Measurements from ENCODE around the gene MAVS. TPM values are rescaled to one million over a fixed set of nuclear protein-coding genes. Genes with fewer than 3 reads are reported as not detected.

MAVS gene
- total RNA-seq, 1 donor from 2014 or later, result 41.5 TPM

DNA sequence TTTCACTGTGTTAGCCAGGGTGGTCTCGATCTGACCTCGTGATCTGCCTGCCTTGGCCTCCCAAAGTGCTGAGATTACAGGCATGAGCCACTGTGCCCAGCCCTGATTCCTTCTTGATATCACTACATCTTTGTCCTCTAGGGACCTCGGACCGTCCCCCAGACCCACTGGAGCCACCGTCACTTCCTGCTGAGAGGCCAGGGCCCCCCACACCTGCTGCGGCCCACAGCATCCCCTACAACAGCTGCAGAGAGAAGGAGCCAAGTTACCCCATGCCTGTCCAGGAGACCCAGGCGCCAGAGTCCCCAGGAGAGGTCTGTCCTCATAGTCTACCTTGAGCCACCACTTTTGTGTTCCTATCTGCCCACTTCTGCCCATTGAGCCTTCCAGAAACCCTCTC, 14.6 kb downstream of the MAVS start:
- Histone ChIP-seq H3K27me3 (no peaks in the 10 kb centered on the region), H3K4me3 (no peak overlapping the region), H3K9me3 (no peaks in the 10 kb centered on the region), H3K27ac (no peak overlapping the region), H3K4me1 (no peaks in the 10 kb centered on the region), H3K36me3 (peaks cover 96% of the 10 kb centered on the region)
- DNase-seq, result no peak
- ATAC-seq, result no peak
- TF ChIP-seq, protein P1, sequence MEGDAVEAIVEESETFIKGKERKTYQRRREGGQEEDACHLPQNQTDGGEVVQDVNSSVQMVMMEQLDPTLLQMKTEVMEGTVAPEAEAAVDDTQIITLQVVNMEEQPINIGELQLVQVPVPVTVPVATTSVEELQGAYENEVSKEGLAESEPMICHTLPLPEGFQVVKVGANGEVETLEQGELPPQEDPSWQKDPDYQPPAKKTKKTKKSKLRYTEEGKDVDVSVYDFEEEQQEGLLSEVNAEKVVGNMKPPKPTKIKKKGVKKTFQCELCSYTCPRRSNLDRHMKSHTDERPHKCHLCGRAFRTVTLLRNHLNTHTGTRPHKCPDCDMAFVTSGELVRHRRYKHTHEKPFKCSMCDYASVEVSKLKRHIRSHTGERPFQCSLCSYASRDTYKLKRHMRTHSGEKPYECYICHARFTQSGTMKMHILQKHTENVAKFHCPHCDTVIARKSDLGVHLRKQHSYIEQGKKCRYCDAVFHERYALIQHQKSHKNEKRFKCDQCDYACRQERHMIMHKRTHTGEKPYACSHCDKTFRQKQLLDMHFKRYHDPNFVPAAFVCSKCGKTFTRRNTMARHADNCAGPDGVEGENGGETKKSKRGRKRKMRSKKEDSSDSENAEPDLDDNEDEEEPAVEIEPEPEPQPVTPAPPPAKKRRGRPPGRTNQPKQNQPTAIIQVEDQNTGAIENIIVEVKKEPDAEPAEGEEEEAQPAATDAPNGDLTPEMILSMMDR (IDR thresholded peaks at IDR 0.05), result no peak
- intact Hi-C loops (cut with DNase I), result no loop called here

- peaks cover 97% of the 10 kb centered on the region for H3K36me3 ChIP-seq
- TF ChIP-seq, protein P1 (IDR thresholded peaks at IDR 0.05), result no peak
- intact Hi-C loops (cut with DNase I), result no loop called here
These were observed 15.7 kb downstream of the MAVS start for GRCh38 chr20:3862333-3862732.

DNA sequence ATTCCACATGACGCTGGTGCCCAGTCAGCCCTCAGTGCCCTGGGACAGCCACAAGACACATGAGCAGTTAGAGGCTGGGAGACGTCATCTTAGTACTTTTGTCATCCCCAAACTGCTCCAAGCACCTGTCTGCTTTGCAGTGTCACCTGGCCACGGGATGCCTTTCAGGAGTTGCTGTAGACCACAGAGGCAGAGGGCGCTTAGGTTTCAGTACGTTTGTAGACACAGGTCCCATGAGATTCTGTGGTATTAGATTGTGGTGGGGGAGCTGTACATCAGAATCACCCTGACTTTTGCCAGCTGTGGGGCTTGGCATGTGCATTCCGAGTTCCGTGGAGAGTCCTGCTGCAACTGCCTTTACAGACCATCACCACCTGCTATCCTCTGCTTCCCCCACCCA, 16.7 kb downstream of the MAVS start:
- no peaks in the 10 kb centered on the region for H3K4me1 ChIP-seq
- intact Hi-C loops (cut with DNase I), result no loop called here

More at GRCh38 chr20:3862333-3862732, 15.7 kb downstream of the MAVS start:
- ATAC-seq, result no peak
- no peak for DNase-seq
- Histone ChIP-seq H3K27me3 (no peaks in the 10 kb centered on the region), H3K4me3 (no peak overlapping the region), H3K4me1 (no peaks in the 10 kb centered on the region), H3K27ac (no peak overlapping the region), H3K9me3 (no peaks in the 10 kb centered on the region)

GRCh38 chr20:3864518-3864917, 17.9 kb downstream of the MAVS start:
- no peak for ATAC-seq
- Histone ChIP-seq H3K27me3 (no peaks in the 10 kb centered on the region), H3K27ac (no peak overlapping the region), H3K9me3 (no peaks in the 10 kb centered on the region), H3K4me3 (no peak overlapping the region), H3K4me1 (no peaks in the 10 kb centered on the region), H3K36me3 (peaks cover 91% of the 10 kb centered on the region)
- intact Hi-C loops (cut with DNase I), result no loop called here
- TF ChIP-seq, protein P1 (IDR thresholded peaks at IDR 0.05), result no peak
- DNase-seq, result no peak

More for the DNA sequence above, 16.7 kb downstream of the MAVS start:
- Histone ChIP-seq H3K9me3 (no peaks in the 10 kb centered on the region), H3K36me3 (peaks cover 93% of the 10 kb centered on the region), H3K27me3 (no peaks in the 10 kb centered on the region), H3K4me3 (no peak overlapping the region), H3K27ac (no peak overlapping the region)
- DNase-seq (no peak), ATAC-seq (no peak)
- TF ChIP-seq, protein P1 (IDR thresholded peaks at IDR 0.05), result no peak

DNA sequence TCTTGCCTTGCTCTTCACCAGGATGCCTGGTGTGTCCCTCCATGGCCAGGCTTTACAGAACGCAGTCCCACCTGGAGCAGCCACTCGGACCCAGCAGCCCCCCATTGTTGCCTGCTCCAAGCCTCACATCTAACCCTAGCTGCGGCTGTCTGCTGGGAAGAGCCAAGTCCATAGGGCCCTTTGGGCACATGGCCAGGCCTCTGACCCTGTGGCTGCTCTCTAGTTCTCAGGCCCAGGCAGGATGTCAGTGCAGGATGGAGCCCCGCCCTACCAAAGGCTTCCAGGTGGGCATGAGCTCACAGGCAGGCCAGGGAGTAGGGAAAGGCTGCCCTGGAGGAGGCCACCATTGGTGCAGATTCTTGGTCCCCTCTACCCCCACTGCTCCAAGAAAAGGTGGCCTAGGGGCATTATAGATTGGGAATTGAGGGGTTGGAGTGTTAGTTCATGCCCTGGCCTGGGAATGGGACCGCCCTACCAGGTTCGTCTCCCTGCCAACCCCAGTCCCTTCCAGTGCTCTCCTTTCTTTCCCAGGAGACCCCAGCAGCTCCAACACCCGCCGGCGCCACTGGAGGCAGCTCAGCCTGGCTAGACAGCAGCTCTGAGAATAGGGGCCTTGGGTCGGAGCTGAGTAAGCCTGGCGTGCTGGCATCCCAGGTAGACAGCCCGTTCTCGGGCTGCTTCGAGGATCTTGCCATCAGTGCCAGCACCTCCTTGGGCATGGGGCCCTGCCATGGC, 18.7 kb downstream of the MAVS start:
- Histone ChIP-seq H3K9me3 (no peaks in the 10 kb centered on the region), H3K27me3 (no peaks in the 10 kb centered on the region), H3K36me3 (peaks cover 90% of the 10 kb centered on the region), H3K4me3 (no peak overlapping the region), H3K27ac (no peak overlapping the region), H3K4me1 (no peaks in the 10 kb centered on the region)
- no peak for DNase-seq
- TF ChIP-seq, protein P1 (IDR thresholded peaks at IDR 0.05), result no peak
- no peak for ATAC-seq
- intact Hi-C loops (cut with DNase I), result no loop called here

Data from upper lobe of right lung (tissue), 1 donor.